Bronchial epithelial cell (primary cell): ENCODE data around the gene BLM. TPM values are rescaled to one million over a fixed set of nuclear protein-coding genes. Genes with fewer than 3 reads are reported as not detected.

Experiments
- DNase-seq: peaks from one replicate; pipeline ENCODE4 v3.0.0-alpha.2; 2010; ENCODE audit warnings: low read depth
- FAIRE-seq: peaks from 2 replicates; lab custom pipeline; 2011; peaks lifted over from hg19 to GRCh38; lab: Jason Lieb, UNC
- H3K27me3 ChIP-seq: 2 replicates; pipeline ENCODE4 v1.5.1; 2011; ENCODE audit warnings: low read length; ENCODE audit not compliant: control insufficient read depth, insufficient read depth
- H3K36me3 ChIP-seq: 2 replicates; pipeline ENCODE4 v1.5.1; 2011; ENCODE audit warnings: low read length; ENCODE audit not compliant: control insufficient read depth, insufficient read depth
- H3K4me3 ChIP-seq: 2 replicates; pipeline ENCODE4 v1.5.1; 2011; ENCODE audit warnings: mild to moderate bottlenecking, low read depth, low read length, control low read depth
- total RNA-seq: library from RNA; depleted of rRNA; stranded (reverse); fragments of >200 nt; gene quantifications from 2 replicates; pipeline ENCODE4 v1.2.1, GENCODE V29; 2014
- TF ChIP-seq, protein P1 (sequence below): IDR thresholded peaks from 2 replicates; pipeline ENCODE4 v1.5.1; 2011; ENCODE audit warnings: mild to moderate bottlenecking, moderate library complexity, low read length, control low read depth, inconsistent platforms; ENCODE audit not compliant: insufficient read depth, severe bottlenecking

The BLM gene
- total RNA-seq, 1 donor from 2014 or later, result 0.26 TPM

DNA sequence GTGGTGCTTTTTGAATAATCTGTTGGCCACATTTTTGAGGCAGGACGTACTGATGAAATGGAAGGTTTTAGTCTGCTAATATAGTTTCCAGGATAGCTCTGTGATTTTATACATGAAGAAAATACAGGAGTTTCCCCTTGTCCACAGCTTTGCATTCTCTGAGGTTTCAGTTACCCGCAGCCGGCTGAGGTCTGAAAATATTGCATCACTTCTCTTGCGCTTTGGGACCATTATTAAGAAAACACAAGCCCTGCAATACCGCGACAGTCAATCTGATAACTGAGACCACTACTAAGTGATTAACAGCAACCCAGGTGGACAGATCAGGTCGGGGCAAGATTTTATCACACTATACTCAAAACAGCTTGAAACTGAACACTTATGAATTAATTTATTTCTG is 33.0 kb downstream of the BLM start:
- TF ChIP-seq, protein P1, sequence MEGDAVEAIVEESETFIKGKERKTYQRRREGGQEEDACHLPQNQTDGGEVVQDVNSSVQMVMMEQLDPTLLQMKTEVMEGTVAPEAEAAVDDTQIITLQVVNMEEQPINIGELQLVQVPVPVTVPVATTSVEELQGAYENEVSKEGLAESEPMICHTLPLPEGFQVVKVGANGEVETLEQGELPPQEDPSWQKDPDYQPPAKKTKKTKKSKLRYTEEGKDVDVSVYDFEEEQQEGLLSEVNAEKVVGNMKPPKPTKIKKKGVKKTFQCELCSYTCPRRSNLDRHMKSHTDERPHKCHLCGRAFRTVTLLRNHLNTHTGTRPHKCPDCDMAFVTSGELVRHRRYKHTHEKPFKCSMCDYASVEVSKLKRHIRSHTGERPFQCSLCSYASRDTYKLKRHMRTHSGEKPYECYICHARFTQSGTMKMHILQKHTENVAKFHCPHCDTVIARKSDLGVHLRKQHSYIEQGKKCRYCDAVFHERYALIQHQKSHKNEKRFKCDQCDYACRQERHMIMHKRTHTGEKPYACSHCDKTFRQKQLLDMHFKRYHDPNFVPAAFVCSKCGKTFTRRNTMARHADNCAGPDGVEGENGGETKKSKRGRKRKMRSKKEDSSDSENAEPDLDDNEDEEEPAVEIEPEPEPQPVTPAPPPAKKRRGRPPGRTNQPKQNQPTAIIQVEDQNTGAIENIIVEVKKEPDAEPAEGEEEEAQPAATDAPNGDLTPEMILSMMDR, result no peak
- H3K4me3 ChIP-seq, result no peak overlapping the region
- no peak for FAIRE-seq
- no peaks in the 10 kb centered on the region for H3K27me3 ChIP-seq
- H3K36me3 ChIP-seq, result no peaks in the 10 kb centered on the region
- no peak for DNase-seq

DNA sequence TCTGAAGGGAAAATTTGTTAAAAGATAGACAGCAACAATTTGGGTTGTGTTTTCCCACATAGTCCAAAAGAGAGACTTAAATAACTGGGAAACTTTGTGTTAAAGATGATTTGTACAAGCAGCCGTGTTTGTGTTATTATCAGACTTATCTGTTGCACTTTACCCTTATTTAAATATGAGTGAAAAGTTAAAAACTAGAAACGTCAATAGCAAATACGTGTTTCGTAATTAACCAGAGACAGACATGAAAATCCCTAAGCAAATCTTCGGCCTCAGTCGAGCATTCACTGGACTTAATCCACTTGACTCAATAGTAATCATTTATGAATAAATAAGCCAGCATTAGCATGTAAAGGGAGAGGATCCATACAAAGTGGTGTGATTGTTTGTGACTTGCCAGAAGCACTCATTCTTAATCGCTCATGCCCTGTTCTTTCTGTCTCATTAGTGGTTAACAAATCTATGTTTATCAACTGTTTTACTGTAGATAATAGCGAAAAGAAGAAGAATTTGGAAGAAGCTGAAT is 34.2 kb downstream of the BLM start:
- no peaks in the 10 kb centered on the region for H3K27me3 ChIP-seq
- H3K4me3 ChIP-seq, result no peak overlapping the region
- no peaks in the 10 kb centered on the region for H3K36me3 ChIP-seq
- TF ChIP-seq, protein P1, result no peak
- no peak for DNase-seq
- no peak for FAIRE-seq

DNA sequence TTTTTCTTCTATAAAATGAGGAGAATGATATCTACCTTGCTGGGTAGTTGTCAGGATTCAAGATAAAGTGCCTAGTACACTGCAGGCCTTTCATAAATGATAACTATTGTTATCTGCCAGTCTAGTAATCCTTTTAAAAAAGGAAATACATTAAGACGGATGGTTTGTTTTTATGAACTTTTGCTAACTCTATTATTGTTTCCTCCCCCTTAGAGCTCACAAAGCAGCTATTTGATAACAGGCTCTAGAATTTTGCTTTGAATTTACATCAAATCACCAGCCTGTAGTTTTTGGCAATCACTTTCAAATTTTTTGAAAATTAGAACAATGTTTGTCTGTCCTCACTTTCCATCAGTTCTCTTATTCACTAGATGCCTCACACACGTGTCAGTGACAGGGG is 39.8 kb downstream of the BLM start:
- no peak for FAIRE-seq
- H3K36me3 ChIP-seq, result no peaks in the 10 kb centered on the region
- DNase-seq, result no peak
- no peaks in the 10 kb centered on the region for H3K27me3 ChIP-seq
- H3K4me3 ChIP-seq, result no peak overlapping the region
- TF ChIP-seq, protein P1, result no peak

DNA sequence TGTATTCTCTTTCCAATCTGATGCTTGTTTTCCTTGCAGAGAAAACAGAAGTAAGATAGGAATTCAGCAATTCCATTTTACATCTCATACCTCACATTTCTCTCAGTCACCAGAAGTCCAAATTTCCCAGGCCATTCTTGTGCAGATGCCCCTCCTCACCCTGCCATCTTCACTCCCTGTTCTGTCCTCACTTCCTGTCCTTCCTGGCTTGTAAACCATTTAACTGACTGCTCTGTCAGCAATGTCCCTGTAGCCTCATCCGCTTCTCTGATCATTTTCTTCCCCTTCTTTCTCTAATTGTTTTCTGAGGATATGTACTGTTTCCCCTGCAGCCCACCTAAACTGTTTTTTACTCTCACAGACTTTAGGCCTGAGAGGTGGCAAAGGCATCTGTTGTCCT is 40.3 kb downstream of the BLM start:
- TF ChIP-seq, protein P1, result no peak
- no peak for FAIRE-seq
- no peak overlapping the region for H3K4me3 ChIP-seq
- DNase-seq, result no peak
- H3K27me3 ChIP-seq, result no peaks in the 10 kb centered on the region
- no peaks in the 10 kb centered on the region for H3K36me3 ChIP-seq

GRCh38 chr15:90760661-90761232 is 43.6 kb downstream of the BLM start:
- TF ChIP-seq, protein P1, result no peak
- FAIRE-seq, result no peak

DNA sequence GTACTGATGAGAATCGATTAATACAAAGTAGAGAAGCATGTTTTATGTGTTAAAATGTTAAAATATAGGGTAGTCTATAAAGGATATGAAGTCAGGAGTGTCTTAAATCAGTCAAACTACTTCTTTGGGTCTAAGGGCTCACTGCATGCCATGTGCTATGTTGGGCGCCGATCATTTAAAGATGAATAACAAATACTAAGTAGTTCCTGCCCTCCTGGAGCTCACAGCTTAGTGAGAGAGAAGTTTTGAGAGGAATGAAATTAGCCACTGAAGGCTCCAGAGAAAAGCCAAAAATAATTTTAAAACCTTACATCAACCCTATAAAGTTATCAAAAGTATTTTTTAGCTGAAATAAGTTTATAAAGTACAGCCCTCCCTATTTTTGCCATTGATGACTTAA is 44.5 kb downstream of the BLM start:
- Histone ChIP-seq H3K36me3 (no peaks in the 10 kb centered on the region), H3K4me3 (no peak overlapping the region), H3K27me3 (no peaks in the 10 kb centered on the region)
- TF ChIP-seq, protein P1, result no peak
- no peak for DNase-seq
- FAIRE-seq, result no peak

More at GRCh38 chr15:90760661-90761232, 43.6 kb downstream of the BLM start:
- DNase-seq, result no peak
- Histone ChIP-seq H3K27me3 (no peaks in the 10 kb centered on the region), H3K4me3 (no peak overlapping the region), H3K36me3 (no peaks in the 10 kb centered on the region)
